A549 (cell line): ENCODE results near the gene BNIP1. TPM values are rescaled to one million over a fixed set of nuclear protein-coding genes. Genes with fewer than 3 reads are reported as not detected.

Experiments used
- ATAC-seq, 2 experiments: fragments of 200-7000 bp in 1 of 2; fragments of >200 bp in 1 of 2; cut with Nextera tagmentation in 1 of 2; cut with Tn5 transposase in 1 of 2; 3 replicates each; pipeline versions ENCODE4 v1.8.0 to v1.9.1; 2018 to 2020; ENCODE audit warnings: mild to moderate bottlenecking in 1 of 2, moderate library complexity in 1 of 2
- CTCF ChIA-PET: fragments of 300-600 bp; sonication (Branson Sonifier 250); formaldehyde crosslinking; extraction: SDS; loops from one replicate; lab custom pipeline; 2021; ENCODE audit warnings: antibody characterized with exemption, inconsistent platforms; lab: Yijun Ruan, JAX
- POLR2A ChIA-PET: fragments of 350-600 bp; formaldehyde crosslinking; extraction: SDS; loops from one replicate; lab custom pipeline; 2021; ENCODE audit warnings: antibody characterized with exemption, inconsistent platforms; lab: Yijun Ruan, JAX
- DNase-seq, 2 experiments: peaks; one replicate each; pipeline versions ENCODE4 v3.0.0 to v3.0.0-alpha.2; 2011 to 2016; ENCODE audit warnings: low read depth in 1 of 2, low spot score in 1 of 2
- FAIRE-seq: peaks from 2 replicates; lab custom pipeline; 2011; peaks lifted over from hg19 to GRCh38; lab: Jason Lieb, UNC
- H3K27ac ChIP-seq, 2 experiments: fragments of >200 bp; sonication (Bioruptor Twin); formaldehyde crosslinking; 3 replicates each; pipeline ENCODE4 v1.5.1; 2016 to 2017
- H3K4me1 ChIP-seq: fragments of >200 bp; sonication (Bioruptor Twin); formaldehyde crosslinking; 3 replicates; pipeline ENCODE4 v1.6.1; 2016
- H3K4me2 ChIP-seq: fragments of >200 bp; sonication (Bioruptor Twin); formaldehyde crosslinking; 3 replicates; pipeline ENCODE4 v1.6.1; 2016
- H3K4me3 ChIP-seq: fragments of >200 bp; sonication (Bioruptor Twin); formaldehyde crosslinking; 3 replicates; pipeline ENCODE4 v1.5.1; 2016
- H3K9me3 ChIP-seq: fragments of >200 bp; sonication (Bioruptor Twin); formaldehyde crosslinking; 3 replicates; pipeline ENCODE4 v1.6.1; 2016
- BCL3 ChIP-seq: fragments of >200 bp; sonication (Bioruptor Twin); formaldehyde crosslinking; IDR thresholded peaks from 3 replicates; pipeline ENCODE4 v1.6.1; 2016
- BHLHE40 ChIP-seq: IDR thresholded peaks from 2 replicates; pipeline ENCODE4 v1.6.1; 2012; ENCODE audit warnings: low read depth, low read length, inconsistent platforms
- CBX2 ChIP-seq: fragments of 200-600 bp; sonication (generic); IDR thresholded peaks from 2 replicates; pipeline ENCODE4 v1.6.1; 2016; ENCODE audit warnings: low read depth, mild to moderate bottlenecking, borderline replicate concordance
- CBX8 ChIP-seq: fragments of 200-600 bp; sonication (generic); IDR thresholded peaks from 2 replicates; pipeline ENCODE4 v1.6.1; 2016
- CTCF ChIP-seq: fragments of >200 bp; sonication (Bioruptor Twin); formaldehyde crosslinking; IDR thresholded peaks from 3 replicates; pipeline ENCODE4 v1.5.1; 2016
- ESRRA ChIP-seq: fragments of 150-350 bp; IDR thresholded peaks from 2 replicates; pipeline ENCODE4 v1.6.1; 2014; ENCODE audit warnings: mild to moderate bottlenecking, low read length, borderline replicate concordance
- FOXS1 ChIP-seq: fragments of 250-450 bp; sonication (Bioruptor Pico); IDR thresholded peaks from 2 replicates; pipeline ENCODE4 v1.5.0; 2020; ENCODE audit warnings: mild to moderate bottlenecking, moderate library complexity
- GATA3 ChIP-seq: IDR thresholded peaks from 2 replicates; pipeline ENCODE4 v1.6.1; 2012; ENCODE audit warnings: borderline replicate concordance
- HDAC2 ChIP-seq: fragments of 200-600 bp; sonication (generic); IDR thresholded peaks from 2 replicates; pipeline ENCODE4 v1.6.1; 2016
- HMGXB4 ChIP-seq: fragments of 250-450 bp; sonication (Bioruptor Pico); IDR thresholded peaks from 2 replicates; pipeline ENCODE4 v1.5.0; 2021; ENCODE audit warnings: mild to moderate bottlenecking, moderate library complexity, borderline replicate concordance
- HOXB13 ChIP-seq: fragments of 250-450 bp; sonication (Bioruptor Pico); IDR thresholded peaks from 2 replicates; pipeline ENCODE4 v1.5.0; 2020; ENCODE audit warnings: low read depth, mild to moderate bottlenecking, moderate library complexity
- KDM1A ChIP-seq: fragments of 200-600 bp; sonication (generic); IDR thresholded peaks from 2 replicates; pipeline ENCODE4 v1.6.1; 2016; ENCODE audit warnings: low read depth, mild to moderate bottlenecking
- MAFK ChIP-seq: fragments of 450-650 bp; IDR thresholded peaks from 2 replicates; pipeline ENCODE4 v1.6.1; 2014; ENCODE audit not compliant: partially characterized antibody
- MAX ChIP-seq: IDR thresholded peaks from 2 replicates; pipeline ENCODE4 v1.6.1; 2012
- NFE2L2 ChIP-seq: fragments of 150-350 bp; conservative IDR thresholded peaks from 2 replicates; pipeline ENCODE4 v1.6.1; 2014; ENCODE audit warnings: low read length
- NR3C1 ChIP-seq: fragments of >200 bp; sonication (Bioruptor Twin); formaldehyde crosslinking; IDR thresholded peaks from 3 replicates; pipeline ENCODE4 v1.6.1; 2017
- PHF8 ChIP-seq: fragments of 200-600 bp; sonication (generic); IDR thresholded peaks from 2 replicates; pipeline ENCODE4 v1.6.1; 2016; ENCODE audit warnings: low read depth, mild to moderate bottlenecking, antibody characterized with exemption, moderate library complexity, borderline replicate concordance
- POLR2AphosphoS2 ChIP-seq: conservative IDR thresholded peaks from 2 replicates; pipeline ENCODE4 v1.6.1; 2012; ENCODE audit warnings: low read length, improper control_type of control experiment, inconsistent platforms
- RARB ChIP-seq: fragments of 250-450 bp; sonication (Bioruptor Pico); IDR thresholded peaks from 2 replicates; pipeline ENCODE4 v1.8.0; 2021; ENCODE audit warnings: mild to moderate bottlenecking, moderate library complexity
- RFX5 ChIP-seq: fragments of 450-650 bp; IDR thresholded peaks from 2 replicates; pipeline ENCODE4 v1.7.1; 2014; ENCODE audit warnings: antibody characterized with exemption, mild to moderate bottlenecking, moderate library complexity
- SREBF2 ChIP-seq: fragments of 450-650 bp; IDR thresholded peaks from 2 replicates; pipeline ENCODE4 v1.6.1; 2014; ENCODE audit warnings: mild to moderate bottlenecking, moderate library complexity
- TFCP2L1 ChIP-seq: fragments of 250-450 bp; sonication (Bioruptor Pico); IDR thresholded peaks from 2 replicates; pipeline ENCODE4 v1.5.0; 2021; ENCODE audit warnings: mild to moderate bottlenecking
- TP53 ChIP-seq: fragments of 250-450 bp; sonication (Bioruptor Pico); IDR thresholded peaks from 2 replicates; pipeline ENCODE4 v1.5.0; 2021; ENCODE audit warnings: mild to moderate bottlenecking, moderate library complexity
- USF2 ChIP-seq: fragments of 450-650 bp; IDR thresholded peaks from 2 replicates; pipeline ENCODE4 v1.6.1; 2014; ENCODE audit warnings: antibody characterized with exemption
- ZFP36 ChIP-seq: fragments of 450-650 bp; IDR thresholded peaks from 2 replicates; pipeline ENCODE4 v1.6.1; 2014; ENCODE audit warnings: borderline replicate concordance; ENCODE audit not compliant: partially characterized antibody
- ZNF302 ChIP-seq: fragments of 250-450 bp; sonication (Bioruptor Pico); IDR thresholded peaks from 2 replicates; pipeline ENCODE4 v1.9.0; 2021; ENCODE audit warnings: inconsistent platforms, mild to moderate bottlenecking, moderate library complexity
- WGBS: methylation state at CpG from one replicate; pipeline ENCODE4 v1.1.6; 2017; ENCODE audit errors: missing lambda C conversion rate; 5-methylcytosine and 5-hydroxymethylcytosine counted together
- polyA plus RNA-seq, 4 experiments: library from polyadenylated mRNA; depleted of rRNA in 3 of 4; stranded (reverse); fragments of >200 nt; fragmentation: RNase III in 1 of 4; extraction: RNeasy Plus Mini Kit Qiagen cat#74134 plus additional on column Dnase treatment in 1 of 4; gene quantifications; 2 replicates in 3 of 4; 3 replicates in 1 of 4; pipeline ENCODE4 v1.2.3, GENCODE V29; 2011 to 2017

The BNIP1 gene
- polyA plus RNA-seq, 2 of the 4 experiments (the other 2 are of a cell fraction) = 15.8 to 26.7 TPM

- Histone ChIP-seq H3K4me1 (no peaks in the 10 kb centered on the region), H3K9me3 (no peaks in the 10 kb centered on the region), H3K27ac (no peak overlapping the region), H3K4me3 (no peak overlapping the region), H3K4me2 (no peak overlapping the region)
- FAIRE-seq (no peak), DNase-seq (no peak), ATAC-seq (no peak)
- WGBS = 80% methylated on average over 1 of the region's 1 CpG
- POLR2A ChIA-PET = no interaction called here
- TF ChIP-seq PHF8 (no peak), HDAC2 (no peak), RARB (no peak), NFE2L2 (no peak)
- CTCF ChIA-PET = interaction anchor here (0.8 to 1.4 kb wide), 5 partner anchors 8 to 432 kb away, joined by 3 to 7 read pairs (median 3); partner anchors contain the start of gene ATP6V0E1
Observed at GRCh38 chr5:173139631-173140030, 4.7 kb upstream of the BNIP1 start.

- 67% methylated on average over 4 of the region's 4 CpGs for WGBS
- FAIRE-seq (no peak), ATAC-seq (no peak), DNase-seq (no peak)
- ChIA-PET POLR2A (interaction anchor here (0.5 kb wide), 1 partner anchor 83 kb away, joined by 3 read pairs; no protein-coding TSS in a partner anchor), CTCF (interaction anchor here (1.4 to 1.5 kb wide), 3 partner anchors 9 to 433 kb away, joined by 3 to 7 read pairs (median 5); partner anchors contain the start of gene ATP6V0E1)
- Histone ChIP-seq H3K27ac (no peak overlapping the region), H3K4me3 (no peak overlapping the region), H3K9me3 (no peaks in the 10 kb centered on the region), H3K4me2 (no peak overlapping the region), H3K4me1 (no peaks in the 10 kb centered on the region)
- TF ChIP-seq HOXB13 (no peak), BHLHE40 (no peak), KDM1A (no peak), FOXS1 (no peak), MAX (no peak), CTCF (no peak), ZFP36 (no peak), ZNF302 (CRISPR knock-in tag) (no peak), POLR2AphosphoS2 (no peak), HDAC2 (no peak), ESRRA (no peak), GATA3 (no peak), TP53 (CRISPR knock-in tag) (no peak), RARB (no peak), USF2 (no peak), PHF8 (no peak)
Observed at GRCh38 chr5:173140769-173141168, 3.6 kb upstream of the BNIP1 start.

- no peaks in the 10 kb centered on the region for H3K9me3 ChIP-seq
- ChIA-PET CTCF (interaction anchor here (0.6 to 1.9 kb wide), 11 partner anchors 9 to 436 kb away, joined by 3 to 15 read pairs (median 3); no protein-coding TSS in a partner anchor), POLR2A (no interaction called here)
- DNase-seq (no peak), FAIRE-seq (no peak), ATAC-seq (no peak)
- H3K4me3 ChIP-seq = no peak overlapping the region
- no peaks in the 10 kb centered on the region for H3K4me1 ChIP-seq
- H3K4me2 ChIP-seq = no peak overlapping the region; the same call in 2 of the 3 replicates
- TF ChIP-seq BCL3 (no peak), NR3C1 (no peak), RFX5 (no peak), CBX2 (no peak), SREBF2 (no peak), GATA3 (no peak), TFCP2L1 (CRISPR knock-in tag) (no peak), NFE2L2 (no peak), PHF8 (no peak), TP53 (CRISPR knock-in tag) (no peak), HMGXB4 (CRISPR knock-in tag) (no peak), FOXS1 (no peak), MAFK (no peak), CBX8 (no peak)
- 81% methylated on average over 8 of the region's 8 CpGs for WGBS
- no peak overlapping the region for H3K27ac ChIP-seq
Observed at GRCh38 chr5:173143567-173143966, 764 bp upstream of the BNIP1 start.
